Mesothelial cell of epicardium (in vitro differentiated cells): ENCODE results near the gene STUB1. TPM values are rescaled to one million over a fixed set of nuclear protein-coding genes. Genes with fewer than 3 reads are reported as not detected.

Experiments
- DNase-seq, 2 experiments: peaks; one replicate each; pipeline ENCODE4 v3.0.0; 2021; ENCODE audit warnings: low spot score in 2 of 2; ENCODE audit not compliant: unreplicated experiment in 2 of 2
- H3K27ac Mint-ChIP-seq: 2 replicates; pipeline ENCODE4 v1.8.0; 2021; ENCODE audit warnings: mixed read lengths
- H3K27me3 Mint-ChIP-seq: 2 replicates; pipeline ENCODE4 v1.8.0; 2021; ENCODE audit warnings: low read depth, mixed read lengths
- H3K36me3 Mint-ChIP-seq: 2 replicates; pipeline ENCODE4 v1.8.0; 2021; ENCODE audit warnings: mixed read lengths
- H3K4me1 Mint-ChIP-seq: 2 replicates; pipeline ENCODE4 v1.8.0; 2021; ENCODE audit warnings: mixed read lengths
- H3K4me3 Mint-ChIP-seq: 2 replicates; pipeline ENCODE4 v1.8.0; 2021; ENCODE audit warnings: mild to moderate bottlenecking, moderate library complexity, mixed read lengths
- H3K9me3 Mint-ChIP-seq: 2 replicates; pipeline ENCODE4 v1.8.0; 2021; ENCODE audit warnings: mixed read lengths
- CTCF ChIP-seq: fragments of 200-600 bp; sonication (generic); IDR thresholded peaks from one replicate; pipeline ENCODE4 v1.5.0; 2021; ENCODE audit warnings: antibody characterized with exemption; ENCODE audit not compliant: unreplicated experiment
- total RNA-seq: library from RNA; stranded (reverse); gene quantifications from 3 replicates; pipeline ENCODE4 v1.2.1, GENCODE V29; 2021

The STUB1 gene
- total RNA-seq, 1 donor from 2014 or later, result 69.4 TPM

- Mint-ChIP-seq H3K36me3 (no peaks in the 10 kb centered on the region), H3K27me3 (no peaks in the 10 kb centered on the region), H3K27ac (no peak overlapping the region), H3K9me3 (no peaks in the 10 kb centered on the region), H3K4me3 (peak overlapping the region; percentile 55), H3K4me1 (peaks cover 6% of the 10 kb centered on the region)
- no peak for DNase-seq
- no peak for TF ChIP-seq CTCF
These were observed 42.1 kb upstream of the STUB1 start for GRCh38 chr16:638034-638543.

- H3K9me3 Mint-ChIP-seq, result no peaks in the 10 kb centered on the region
- peaks cover 6% of the 10 kb centered on the region for H3K4me1 Mint-ChIP-seq
- TF ChIP-seq CTCF, result no peak
- no peaks in the 10 kb centered on the region for H3K27me3 Mint-ChIP-seq
- no peak overlapping the region for H3K27ac Mint-ChIP-seq
- H3K36me3 Mint-ChIP-seq, result no peaks in the 10 kb centered on the region
- no peak for DNase-seq
- peak overlapping the region; percentile 31 for H3K4me3 Mint-ChIP-seq
These were observed 41.4 kb upstream of the STUB1 start for GRCh38 chr16:638836-639235.

DNA sequence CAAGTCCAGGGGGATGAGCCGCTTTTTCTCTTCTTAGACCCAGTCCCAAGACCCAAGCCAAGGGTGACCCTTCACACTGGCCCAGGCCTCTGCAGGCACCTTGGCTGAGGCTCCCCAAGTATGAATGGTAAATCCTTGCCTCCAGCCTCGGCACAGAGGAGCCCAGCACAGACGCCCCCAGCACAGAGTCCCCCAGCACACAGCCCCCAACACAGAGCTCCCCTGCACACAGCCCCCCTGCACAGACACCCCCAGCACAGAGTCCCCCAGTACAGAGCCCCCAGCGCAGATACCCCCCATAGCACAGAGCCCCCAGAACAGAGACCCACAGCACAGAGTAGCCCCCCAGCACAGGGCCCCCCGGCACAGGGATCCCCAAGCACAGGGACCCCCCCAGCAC, 39.6 kb upstream of the STUB1 start:
- DNase-seq, result no peak
- no peaks in the 10 kb centered on the region for H3K9me3 Mint-ChIP-seq
- H3K4me3 Mint-ChIP-seq, result peak overlapping the region; percentile 39
- no peaks in the 10 kb centered on the region for H3K36me3 Mint-ChIP-seq
- no peak for TF ChIP-seq CTCF
- H3K4me1 Mint-ChIP-seq, result peaks cover 8% of the 10 kb centered on the region
- H3K27me3 Mint-ChIP-seq, result no peaks in the 10 kb centered on the region
- H3K27ac Mint-ChIP-seq, result no peak overlapping the region

GRCh38 chr16:641326-642188, 38.7 kb upstream of the STUB1 start, which contains the start of gene MCRIP2:
Gene MCRIP2 (plus strand): TSS chr16:641828. CDS start chr16:641992, 164 bp downstream.
- Mint-ChIP-seq H3K27me3 (no peaks in the 10 kb centered on the region), H3K36me3 (no peaks in the 10 kb centered on the region), H3K4me1 (peaks cover 7% of the 10 kb centered on the region), H3K4me3 (peak within 1 kb of the TSS; percentile 62), H3K9me3 (no peaks in the 10 kb centered on the region), H3K27ac (no peak within 1 kb of the TSS)
- TF ChIP-seq CTCF, result no peak
- DNase-seq, result peak in 1 of 2 experiments; percentile 66

DNA sequence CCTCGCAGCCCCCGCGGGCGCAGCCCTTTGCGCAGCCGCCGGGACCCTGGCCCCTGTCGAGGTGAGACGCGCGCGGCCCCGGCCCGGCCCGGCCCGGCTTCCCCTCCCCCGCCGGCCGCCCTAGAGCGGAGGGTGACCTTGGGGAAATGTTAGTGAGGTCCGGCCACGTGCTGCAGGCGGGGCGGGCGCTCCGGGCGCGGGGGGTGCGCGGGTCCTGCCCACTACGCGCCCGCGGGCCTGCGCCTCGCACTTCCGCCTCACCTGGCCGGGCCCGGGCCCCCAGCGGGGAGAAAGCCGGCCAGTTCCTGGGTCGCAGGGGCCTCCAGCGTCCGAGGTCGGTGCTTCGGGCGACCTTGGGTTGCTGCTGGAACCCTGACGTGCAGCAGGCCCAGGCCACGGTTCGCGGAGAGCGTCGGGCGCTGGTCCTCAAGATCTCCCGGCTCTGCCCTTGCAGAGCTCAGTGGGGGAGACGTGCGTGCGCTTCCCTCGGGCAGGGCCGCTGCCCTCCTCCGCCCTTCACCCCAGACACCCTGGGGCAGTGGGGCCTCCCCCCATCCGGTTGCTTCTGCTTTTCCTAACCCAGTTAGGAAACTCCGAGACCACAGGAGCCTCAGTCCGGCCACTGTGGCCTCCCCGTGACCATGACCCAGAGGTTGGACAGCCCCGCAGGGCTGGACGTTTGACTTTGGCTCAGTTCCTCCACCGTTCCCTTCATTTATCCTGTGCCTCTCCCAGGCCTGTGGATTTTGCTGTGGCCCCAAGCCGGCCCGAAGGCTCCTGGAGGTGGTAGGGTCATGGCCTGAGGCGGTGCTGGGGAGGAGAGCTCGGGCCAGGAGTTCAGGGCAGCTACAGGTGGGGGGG, 37.8 kb upstream of the STUB1 start:
- Mint-ChIP-seq H3K27ac (no peak overlapping the region), H3K4me3 (peak overlapping the region; percentile 62), H3K9me3 (no peaks in the 10 kb centered on the region), H3K4me1 (peaks cover 4% of the 10 kb centered on the region), H3K27me3 (no peaks in the 10 kb centered on the region), H3K36me3 (no peaks in the 10 kb centered on the region)
- DNase-seq, result no peak
- no peak for TF ChIP-seq CTCF
